Lower leg skin (tissue), 3 donors: ENCODE results near the gene SLC5A2.

ENCODE experiments used
- POLR2A ChIP-seq, 2 donors: fragments of 450-650 bp; IDR thresholded peaks; one replicate each; pipeline ENCODE4 v1.6.1; 2016 to 2017; ENCODE audit warnings: antibody characterized with exemption in 2 of 2, mild to moderate bottlenecking in 1 of 2, moderate library complexity in 1 of 2
- TF ChIP-seq, protein P1 (sequence below), 3 donors: fragments of 450-650 bp; IDR thresholded peaks; one replicate each; pipeline ENCODE4 v1.5.1; 2016; ENCODE audit warnings: antibody characterized with exemption in 3 of 3, mild to moderate bottlenecking in 3 of 3, moderate library complexity in 2 of 3

DNA sequence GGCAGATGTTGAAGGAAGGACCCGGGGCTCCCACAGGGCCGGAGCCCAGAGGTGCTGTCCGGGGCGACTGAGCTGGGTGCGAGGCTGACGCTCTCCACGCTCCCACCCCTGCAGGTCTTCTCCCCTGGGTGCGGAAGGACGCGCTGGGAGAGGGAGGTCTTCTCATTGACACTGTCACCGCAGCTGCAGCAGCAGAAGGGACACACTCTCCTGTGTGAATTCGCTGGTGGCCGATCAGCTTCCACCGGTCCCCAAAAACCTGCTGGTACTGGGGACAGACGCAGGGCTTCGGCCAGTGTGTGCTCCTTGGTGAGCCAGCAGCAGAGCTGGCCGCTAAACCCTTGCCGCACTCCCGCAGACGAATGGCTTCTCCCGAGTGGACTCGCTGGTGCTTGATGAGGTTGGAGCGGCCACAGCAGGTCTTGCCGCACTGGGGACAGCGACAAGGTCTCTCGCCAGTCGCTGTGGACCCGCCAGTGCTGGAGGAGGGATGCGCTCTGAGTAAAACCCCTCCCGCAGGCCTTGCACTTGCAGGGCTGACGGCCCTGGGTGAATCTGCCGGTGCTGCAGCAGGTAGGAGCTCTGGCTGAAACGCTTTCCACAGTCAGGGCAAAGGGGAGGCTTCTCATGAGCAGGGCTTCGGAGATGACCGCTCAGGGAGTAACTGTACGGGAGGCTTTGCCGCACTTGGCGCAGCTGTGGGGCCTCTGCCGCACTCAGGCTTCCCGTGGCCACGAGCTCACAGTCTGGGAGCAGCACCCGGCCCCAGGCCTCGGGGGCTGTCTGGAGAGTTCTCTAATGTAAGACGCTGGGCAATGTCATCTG is 46.5 kb upstream of the SLC5A2 start:
- TF ChIP-seq, protein P1, sequence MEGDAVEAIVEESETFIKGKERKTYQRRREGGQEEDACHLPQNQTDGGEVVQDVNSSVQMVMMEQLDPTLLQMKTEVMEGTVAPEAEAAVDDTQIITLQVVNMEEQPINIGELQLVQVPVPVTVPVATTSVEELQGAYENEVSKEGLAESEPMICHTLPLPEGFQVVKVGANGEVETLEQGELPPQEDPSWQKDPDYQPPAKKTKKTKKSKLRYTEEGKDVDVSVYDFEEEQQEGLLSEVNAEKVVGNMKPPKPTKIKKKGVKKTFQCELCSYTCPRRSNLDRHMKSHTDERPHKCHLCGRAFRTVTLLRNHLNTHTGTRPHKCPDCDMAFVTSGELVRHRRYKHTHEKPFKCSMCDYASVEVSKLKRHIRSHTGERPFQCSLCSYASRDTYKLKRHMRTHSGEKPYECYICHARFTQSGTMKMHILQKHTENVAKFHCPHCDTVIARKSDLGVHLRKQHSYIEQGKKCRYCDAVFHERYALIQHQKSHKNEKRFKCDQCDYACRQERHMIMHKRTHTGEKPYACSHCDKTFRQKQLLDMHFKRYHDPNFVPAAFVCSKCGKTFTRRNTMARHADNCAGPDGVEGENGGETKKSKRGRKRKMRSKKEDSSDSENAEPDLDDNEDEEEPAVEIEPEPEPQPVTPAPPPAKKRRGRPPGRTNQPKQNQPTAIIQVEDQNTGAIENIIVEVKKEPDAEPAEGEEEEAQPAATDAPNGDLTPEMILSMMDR (IDR thresholded peaks at IDR 0.05): no peak
- no peak for TF ChIP-seq POLR2A (IDR thresholded peaks at IDR 0.05)
